NB4 (cell line): ENCODE results near the gene DMTF1.

Source experiments
- CTCF ChIP-seq: IDR thresholded peaks from one replicate; pipeline ENCODE4 v1.5.1; 2012; ENCODE audit warnings: low read depth, low read length
- MYC ChIP-seq: IDR thresholded peaks from 2 replicates; pipeline ENCODE4 v1.6.1; 2011; ENCODE audit warnings: low read depth, low read length
- POLR2A ChIP-seq: IDR thresholded peaks from 2 replicates; pipeline ENCODE4 v1.6.1; 2011; ENCODE audit warnings: mild to moderate bottlenecking; ENCODE audit not compliant: insufficient read length; ENCODE audit errors: extremely low read depth

DNA sequence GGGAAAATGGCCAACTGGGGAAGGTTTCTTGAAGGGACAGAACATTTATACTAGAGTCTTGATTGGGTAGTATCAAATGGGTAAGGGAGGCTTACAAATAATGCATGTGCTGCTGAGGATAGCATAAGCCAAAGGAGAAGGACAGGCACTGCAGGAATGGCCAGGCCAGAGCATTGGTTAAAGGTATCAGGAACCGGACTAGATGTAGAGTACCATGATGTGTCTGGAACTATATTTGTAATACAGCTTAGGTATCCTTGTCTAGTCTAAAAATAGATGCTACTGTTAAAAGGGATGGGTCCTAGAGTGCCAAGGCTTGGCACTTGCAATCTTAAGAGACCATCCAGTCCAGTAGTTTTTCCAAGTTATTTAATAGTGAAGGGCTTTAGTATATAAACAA is 47.0 kb downstream of the DMTF1 start:
- TF ChIP-seq CTCF = no peak
- TF ChIP-seq POLR2A = no peak
- TF ChIP-seq MYC = no peak
